H1 (cell line): Measurements from ENCODE around the gene IGF2R. TPM values are rescaled to one million over a fixed set of nuclear protein-coding genes. Genes with fewer than 3 reads are reported as not detected.

Experiments
- FOSL1 ChIP-seq: IDR thresholded peaks from 2 replicates; pipeline ENCODE4 v1.6.1; 2011; ENCODE audit warnings: mild to moderate bottlenecking, low read depth, low read length, moderate library complexity; ENCODE audit not compliant: insufficient read depth
- PHF8 ChIP-seq: fragments of 200-600 bp; sonication (generic); conservative IDR thresholded peaks from 2 replicates; pipeline ENCODE4 v1.7.1; 2012; ENCODE audit warnings: low read depth, mild to moderate bottlenecking, inconsistent platforms, low read length, moderate library complexity
- SP1 ChIP-seq: IDR thresholded peaks from 2 replicates; pipeline ENCODE4 v1.6.1; 2011; ENCODE audit warnings: low read depth, low read length
- polyA plus RNA-seq, 7 experiments: library from polyadenylated mRNA; depleted of rRNA in 3 of 7; stranded (reverse) in 5 of 7; unstranded in 2 of 7; fragments of >200 nt in 5 of 7; fragments of 200-250 nt in 2 of 7; gene quantifications; 1 replicate in 5 of 7; 2 replicates in 1 of 7; 4 replicates in 1 of 7; pipeline versions ENCODE4 v1.2.1 to v1.2.3, GENCODE V29; 2011 to 2013; ENCODE audit warnings: missing spikeins in 2 of 7, mixed read lengths in 2 of 7
- total RNA-seq: library from RNA; stranded (reverse); fragmentation: NEBNext Ultra II Directional; extraction: Animal tissue kit (Norgen Biotek cat#: 25700); gene quantifications from 2 replicates; pipeline ENCODE4 v1.2.1, GENCODE V29; 2021

Gene IGF2R
- total and polyA plus RNA-seq, 2 of the 8 experiments (the other 6 are each of a cell fraction or from before 2014, with no cell fraction given) = 20.6 to 74.1 TPM

DNA sequence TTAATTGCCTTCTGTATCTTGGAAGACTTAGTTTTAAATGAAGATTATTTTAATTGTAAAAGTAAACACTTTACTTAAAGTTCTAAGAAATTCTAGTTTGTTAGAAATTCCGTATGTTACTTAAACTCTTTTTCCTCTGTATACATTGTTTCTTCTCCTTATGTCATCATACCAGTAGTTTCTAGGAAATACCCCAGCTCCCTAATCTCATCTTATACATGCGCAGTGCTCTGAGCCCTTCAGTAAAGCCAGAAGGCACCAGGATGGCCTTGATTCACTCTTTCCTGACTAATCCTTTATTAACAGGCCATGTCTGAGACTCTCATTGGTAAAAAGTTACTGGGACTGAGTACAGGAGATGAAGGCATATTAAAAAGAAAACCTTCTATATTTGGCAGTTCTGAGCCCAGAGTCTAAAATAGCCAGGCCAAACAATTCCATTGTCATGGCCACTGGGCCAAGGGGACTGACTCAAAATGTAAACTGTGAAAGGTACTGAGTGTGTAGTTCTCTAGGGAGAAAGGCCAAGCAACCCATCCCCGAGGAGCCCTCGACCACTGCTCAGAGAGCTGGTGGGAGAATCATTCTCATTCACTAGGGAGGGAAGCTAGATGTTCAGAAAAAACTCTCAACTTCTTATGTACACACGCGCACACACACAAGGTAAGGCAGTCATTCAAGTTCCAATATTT is 177.7 kb downstream of the IGF2R start (continued):
- TF ChIP-seq SP1 = no peak
- no peak for TF ChIP-seq FOSL1
- TF ChIP-seq PHF8 = no peak
